HCT116 (cell line): ENCODE results near the gene C1S.

Experiments
- CBX3 ChIP-seq: IDR thresholded peaks from 2 replicates; pipeline ENCODE4 v1.6.1; 2012; ENCODE audit warnings: low read depth
- CTCF ChIP-seq, 3 experiments: fragments of 200-600 bp in 1 of 3; sonication (generic) in 1 of 3; IDR thresholded peaks in 2 of 3; conservative IDR thresholded peaks in 1 of 3; 2 replicates each; pipeline ENCODE4 v1.5.1; 2012 to 2017; ENCODE audit warnings: low read depth in 2 of 3, low read length in 2 of 3, antibody characterized with exemption in 1 of 3, borderline replicate concordance in 1 of 3, control low read depth in 1 of 3, mild to moderate bottlenecking in 1 of 3, mixed read lengths in 1 of 3, mixed run types in 1 of 3, moderate library complexity in 1 of 3; ENCODE audit not compliant: insufficient read depth in 1 of 3
- EZH2 ChIP-seq: fragments of 200-600 bp; sonication (generic); IDR thresholded peaks from 2 replicates; pipeline ENCODE4 v1.6.1; 2017; ENCODE audit warnings: antibody characterized with exemption, mixed run types
- EZH2phosphoT487 ChIP-seq: fragments of 200-600 bp; IDR thresholded peaks from 2 replicates; pipeline ENCODE4 v1.6.1; 2018; ENCODE audit warnings: antibody characterized with exemption, borderline replicate concordance
- FOSL1 ChIP-seq: IDR thresholded peaks from 2 replicates; pipeline ENCODE4 v1.6.1; 2012; ENCODE audit warnings: low read depth
- POLR2A ChIP-seq: IDR thresholded peaks from 2 replicates; pipeline ENCODE4 v1.7.0; 2011; ENCODE audit warnings: borderline replicate concordance; ENCODE audit not compliant: insufficient read depth, insufficient read length; ENCODE audit errors: extremely low read depth
- POLR2AphosphoS5 ChIP-seq: IDR thresholded peaks from 2 replicates; pipeline ENCODE4 v1.6.1; 2011; ENCODE audit warnings: mild to moderate bottlenecking, low read depth, low read length, moderate library complexity
- RAD21 ChIP-seq: IDR thresholded peaks from 2 replicates; pipeline ENCODE4 v1.6.1; 2012; ENCODE audit warnings: low read depth, mild to moderate bottlenecking
- TCF7L2 ChIP-seq: IDR thresholded peaks from 2 replicates; pipeline ENCODE4 v1.7.0; 2011; ENCODE audit warnings: borderline replicate concordance, inconsistent platforms; ENCODE audit not compliant: insufficient read depth, insufficient read length; ENCODE audit errors: extremely low read depth
- YY1 ChIP-seq: IDR thresholded peaks from 2 replicates; pipeline ENCODE4 v1.6.1; 2011; ENCODE audit warnings: low read length, low read depth, moderate library complexity, mild to moderate bottlenecking; ENCODE audit not compliant: insufficient replicate concordance; ENCODE audit errors: extremely low read depth
- ZBTB33 ChIP-seq: IDR thresholded peaks from 2 replicates; pipeline ENCODE4 v1.6.1; 2011; ENCODE audit warnings: mild to moderate bottlenecking, low read length, moderate library complexity; ENCODE audit not compliant: insufficient replicate concordance; ENCODE audit errors: extremely low read depth
- ZNF274 ChIP-seq: fragments of 200-500 bp; sonication (Bioruptor generic); IDR thresholded peaks from 2 replicates; pipeline ENCODE4 v1.6.1; 2014; ENCODE audit warnings: mild to moderate bottlenecking, low read depth, low read length, inconsistent platforms

GRCh38 chr12:7034464-7034863 is 26.1 kb upstream of the C1S start:
- TF ChIP-seq POLR2A (no peak), CTCF (IDR thresholded peaks at IDR 0.05 in 2 of 3, conservative IDR thresholded peaks at IDR 0.05 in 1 of 3; ENCODE audit: borderline replicate concordance in 1 of 3, insufficient read depth in 1 of 3, low read depth in 2 of 3, low read length in 2 of 3) (no peak), EZH2 (no peak), ZNF274 (no peak), TCF7L2 (no peak), CBX3 (no peak), POLR2AphosphoS5 (no peak), FOSL1 (no peak), EZH2phosphoT487 (no peak), YY1 (no peak), RAD21 (no peak), ZBTB33 (no peak)
